Karpas-422 (cell line): ENCODE measurements around the gene RASGRF1. TPM values are rescaled to one million over a fixed set of nuclear protein-coding genes. Genes with fewer than 3 reads are reported as not detected.
"Not testable (repeated sequence)": the region's sequence is repeated elsewhere in the genome, so short reads cannot be mapped to it uniquely, and the experiment has no call there.

Source experiments
- DNase-seq: peaks from one replicate; pipeline ENCODE4 v3.0.0-alpha.2; 2015
- H2AFZ ChIP-seq: fragments of 200-600 bp; sonication (generic); 2 replicates; pipeline ENCODE4 v1.6.1; 2014; ENCODE audit warnings: antibody characterized with exemption, low read length, mixed read lengths
- H3K27ac ChIP-seq: fragments of 200-600 bp; sonication (generic); 2 replicates; pipeline ENCODE4 v1.5.1; 2014; ENCODE audit warnings: mild to moderate bottlenecking, low read length, moderate library complexity
- H3K27me3 ChIP-seq: fragments of 200-600 bp; sonication (generic); 2 replicates; pipeline ENCODE4 v1.6.1; 2014; ENCODE audit warnings: low read length, mixed read lengths
- H3K36me3 ChIP-seq: fragments of 200-600 bp; sonication (generic); 2 replicates; pipeline ENCODE4 v1.6.1; 2014; ENCODE audit warnings: low read length, mixed read lengths; ENCODE audit not compliant: insufficient read depth
- H3K4me1 ChIP-seq: fragments of 200-600 bp; sonication (generic); 2 replicates; pipeline ENCODE4 v1.6.1; 2014; ENCODE audit warnings: mild to moderate bottlenecking, low read length, mixed read lengths
- H3K4me2 ChIP-seq: fragments of 200-600 bp; sonication (generic); 2 replicates; pipeline ENCODE4 v1.6.1; 2014; ENCODE audit warnings: low read length, low read depth, mild to moderate bottlenecking; ENCODE audit not compliant: poor library complexity, severe bottlenecking
- H3K4me3 ChIP-seq: fragments of 200-600 bp; sonication (generic); 2 replicates; pipeline ENCODE4 v1.5.1; 2014; ENCODE audit warnings: mild to moderate bottlenecking, antibody characterized with exemption, low read length, mixed read lengths
- H3K79me2 ChIP-seq: fragments of 200-600 bp; sonication (generic); 2 replicates; pipeline ENCODE4 v1.6.1; 2014; ENCODE audit warnings: mild to moderate bottlenecking, low read length, mixed read lengths
- H3K9ac ChIP-seq: fragments of 200-600 bp; sonication (generic); 2 replicates; pipeline ENCODE4 v1.6.0; 2014; ENCODE audit warnings: low read length
- H3K9me2 ChIP-seq: fragments of 200-600 bp; sonication (generic), shearing (Covaris generic); replicated peaks from 2 replicates; pipeline ENCODE4 v1.6.0; 2014; ENCODE audit warnings: mild to moderate bottlenecking, low read length, moderate library complexity; ENCODE audit not compliant: insufficient read depth
- H3K9me3 ChIP-seq: fragments of 300-700, 200-600 bp; sonication (generic); 2 replicates; pipeline ENCODE4 v1.6.1; 2014; ENCODE audit warnings: low read length, mixed read lengths
- H4K20me1 ChIP-seq: fragments of 200-600 bp; sonication (generic); 2 replicates; pipeline ENCODE4 v1.6.1; 2014; ENCODE audit warnings: mild to moderate bottlenecking, antibody characterized with exemption, low read length, low read depth; ENCODE audit not compliant: insufficient read depth
- total RNA-seq: library from RNA; depleted of rRNA; stranded (reverse); fragments of >200 nt; shearing (Covaris generic); gene quantifications from 2 replicates; pipeline ENCODE4 v1.2.3, GENCODE V29; 2014; ENCODE audit warnings: low replicate concordance

RASGRF1 gene
- total RNA-seq, 1 experiment from 2014 or later, result 10.5 TPM

DNA sequence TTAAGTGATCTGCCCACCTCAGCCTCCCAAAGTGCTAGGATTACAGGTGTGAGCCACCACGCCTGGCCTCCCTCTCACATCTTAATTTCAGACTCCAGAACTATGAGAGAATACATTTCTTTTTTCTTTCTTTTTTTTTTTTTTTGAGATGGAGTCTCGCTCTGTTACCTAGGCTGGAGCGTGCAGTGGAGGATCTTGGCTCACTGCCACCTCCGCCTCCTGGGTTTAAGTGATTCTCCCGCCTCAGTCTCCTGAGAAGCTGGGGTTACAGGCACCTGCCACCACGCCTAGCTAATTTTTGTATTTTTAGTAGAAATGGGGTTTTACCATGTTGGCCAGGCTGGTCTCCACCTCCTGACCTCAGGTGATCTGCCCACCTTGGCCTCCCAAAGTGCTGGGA, 95.4 kb downstream of the RASGRF1 start:
- not testable (repeated sequence) for H3K4me2 ChIP-seq, H3K27ac ChIP-seq, H3K9ac ChIP-seq, H3K9me3 ChIP-seq, DNase-seq, H3K9me2 ChIP-seq, H3K36me3 ChIP-seq, H3K4me1 ChIP-seq, H4K20me1 ChIP-seq, H3K79me2 ChIP-seq, H2AFZ ChIP-seq, H3K27me3 ChIP-seq, H3K4me3 ChIP-seq

DNA sequence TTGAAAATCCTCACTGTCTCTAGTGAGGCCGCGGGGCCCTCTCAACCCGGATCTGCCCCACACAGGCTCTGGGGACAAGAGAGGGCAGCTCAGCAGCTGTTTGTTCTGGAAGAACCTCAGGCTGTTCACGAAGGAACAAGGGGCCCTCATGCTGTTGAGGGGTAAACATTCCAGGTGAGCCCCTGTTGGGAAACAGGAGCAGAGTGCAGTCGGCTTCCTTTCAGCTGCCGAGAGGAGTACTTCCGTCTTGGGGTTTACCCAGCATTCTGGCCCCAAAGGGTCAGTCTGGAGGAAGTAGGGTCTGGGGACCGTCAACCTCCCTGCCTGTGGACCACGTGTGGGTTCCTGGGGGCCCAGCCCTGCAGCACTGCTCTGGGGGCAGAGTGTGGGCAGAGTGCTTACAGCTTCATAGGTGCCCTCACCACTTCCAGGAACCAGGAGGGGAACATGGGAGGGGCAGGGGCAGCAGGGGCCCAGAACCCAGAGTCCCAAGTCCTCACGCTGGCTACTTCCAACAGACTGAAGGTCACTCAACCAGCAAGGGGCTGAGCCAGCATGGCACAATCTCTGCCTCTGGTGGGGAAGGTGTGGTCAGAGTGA, 96.5 kb downstream of the RASGRF1 start:
- no peaks in the 10 kb centered on the region for H4K20me1 ChIP-seq
- no peak for DNase-seq
- no peaks in the 10 kb centered on the region for H3K79me2 ChIP-seq
- no peaks in the 10 kb centered on the region for H3K9me2 ChIP-seq
- H3K27ac ChIP-seq, result no peak overlapping the region
- no peak overlapping the region for H3K4me3 ChIP-seq
- no peak overlapping the region for H3K9ac ChIP-seq
- H2AFZ ChIP-seq, result no peak overlapping the region
- no peaks in the 10 kb centered on the region for H3K9me3 ChIP-seq
- H3K4me1 ChIP-seq, result no peaks in the 10 kb centered on the region
- H3K27me3 ChIP-seq, result no peaks in the 10 kb centered on the region
- no peak overlapping the region for H3K4me2 ChIP-seq
- H3K36me3 ChIP-seq, result no peaks in the 10 kb centered on the region

DNA sequence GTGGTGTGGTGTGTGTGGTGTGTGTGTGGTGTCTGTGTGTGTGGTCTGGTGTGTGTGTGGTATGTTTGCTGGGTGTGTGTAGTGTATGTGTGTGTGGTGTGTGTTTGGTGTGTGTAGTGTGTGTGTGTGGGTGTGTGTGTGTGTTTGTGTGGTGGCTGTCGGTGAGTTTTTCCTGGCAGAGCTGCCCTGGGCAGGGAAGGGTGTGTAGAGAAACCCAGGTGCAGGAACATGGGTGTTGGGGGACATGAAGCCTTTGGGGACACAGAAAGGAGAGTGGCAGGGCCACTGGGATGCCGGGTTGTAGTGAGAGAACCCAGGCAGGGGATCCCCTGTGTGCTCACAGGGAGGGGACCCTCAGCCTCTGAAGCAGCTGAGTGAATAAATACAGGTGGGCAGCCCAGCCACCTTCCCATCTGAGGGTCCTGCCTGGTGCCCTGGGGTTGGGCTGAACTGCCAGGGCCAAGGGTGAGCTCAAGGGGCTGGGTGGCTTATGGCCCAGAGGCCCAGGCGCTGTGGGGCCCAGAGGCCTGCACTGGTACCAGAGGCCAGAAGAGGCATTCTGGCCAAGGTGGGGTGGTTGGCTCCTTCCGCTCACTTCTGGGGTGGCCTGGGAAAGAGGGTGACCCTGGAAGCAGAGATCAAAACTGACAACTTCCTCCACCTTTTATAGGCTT, 97.2 kb downstream of the RASGRF1 start:
- H4K20me1 ChIP-seq, result no peaks in the 10 kb centered on the region
- H2AFZ ChIP-seq, result no peak overlapping the region
- H3K27ac ChIP-seq, result no peak overlapping the region
- H3K36me3 ChIP-seq, result no peaks in the 10 kb centered on the region
- no peaks in the 10 kb centered on the region for H3K79me2 ChIP-seq
- H3K9me2 ChIP-seq, result no peaks in the 10 kb centered on the region
- no peaks in the 10 kb centered on the region for H3K9me3 ChIP-seq
- H3K4me3 ChIP-seq, result no peak overlapping the region
- no peak for DNase-seq
- no peak overlapping the region for H3K4me2 ChIP-seq
- H3K4me1 ChIP-seq, result no peaks in the 10 kb centered on the region
- H3K9ac ChIP-seq, result no peak overlapping the region
- no peaks in the 10 kb centered on the region for H3K27me3 ChIP-seq

DNA sequence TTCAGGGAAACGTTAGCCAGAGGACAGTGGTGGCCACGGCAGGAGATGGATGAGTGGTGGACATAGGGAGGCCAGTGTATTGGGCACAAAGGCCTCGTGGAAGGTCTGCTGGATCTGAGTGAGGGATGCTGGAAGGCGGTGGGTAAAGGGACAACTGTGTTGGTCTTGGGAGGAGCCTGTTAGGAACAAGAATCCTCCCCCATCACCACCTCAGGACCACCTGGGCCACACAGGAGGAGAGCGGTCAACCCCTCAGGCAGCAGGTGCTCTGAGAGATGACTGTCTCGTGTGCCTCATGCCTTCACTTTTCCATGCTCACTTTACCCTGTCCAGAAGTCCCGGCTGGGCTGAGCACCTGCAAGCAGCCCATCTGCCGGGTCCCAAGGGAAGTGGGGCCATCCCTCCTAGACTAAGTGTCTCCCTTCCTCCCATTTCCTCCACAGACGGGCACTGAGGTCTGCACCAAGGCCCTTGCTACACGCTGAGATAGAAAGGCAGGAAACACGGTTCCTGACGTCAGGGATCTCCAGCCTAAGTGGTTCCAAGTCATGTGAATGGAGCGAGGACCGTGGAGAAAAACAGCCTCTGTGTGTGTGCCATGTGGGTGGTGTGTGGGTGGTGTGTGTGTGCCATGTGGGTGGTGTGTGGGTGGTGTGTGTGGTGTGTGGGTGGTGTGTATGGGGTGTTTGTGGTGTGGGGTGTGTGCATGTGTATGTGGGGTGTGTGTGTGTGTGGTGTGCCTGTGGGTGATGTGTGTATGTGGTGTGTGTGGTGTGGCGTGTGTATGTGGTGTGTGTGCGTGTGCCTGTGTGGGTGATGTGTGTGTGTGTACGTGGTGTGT, 97.9 kb downstream of the RASGRF1 start:
- no peak for DNase-seq
- Histone ChIP-seq H3K79me2 (no peaks in the 10 kb centered on the region), H3K4me1 (no peaks in the 10 kb centered on the region), H3K9me2 (no peaks in the 10 kb centered on the region), H3K9me3 (no peaks in the 10 kb centered on the region), H2AFZ (no peak overlapping the region), H3K9ac (no peak overlapping the region), H3K27me3 (no peaks in the 10 kb centered on the region), H3K36me3 (no peaks in the 10 kb centered on the region), H3K4me2 (no peak overlapping the region), H3K27ac (no peak overlapping the region), H4K20me1 (no peaks in the 10 kb centered on the region), H3K4me3 (no peak overlapping the region)

DNA sequence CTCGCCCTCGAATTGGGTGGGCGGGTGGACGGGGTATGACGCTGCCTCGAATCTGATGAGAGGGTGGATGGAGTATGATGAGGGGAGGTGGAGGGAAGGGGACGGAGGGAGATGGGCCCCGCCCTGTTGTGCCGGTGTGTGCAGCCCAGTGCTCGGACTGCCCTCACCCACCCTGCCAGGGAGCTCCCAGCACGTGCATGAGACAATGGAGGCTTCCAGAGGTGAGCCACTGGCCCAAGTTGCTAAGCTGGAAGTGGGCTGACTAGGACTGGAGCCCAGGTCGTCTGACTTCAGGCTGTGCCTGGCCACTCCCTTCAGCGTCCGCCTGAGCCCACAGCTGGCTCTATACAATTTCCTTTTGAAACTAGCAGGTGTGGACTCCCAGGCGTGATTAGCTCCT, 98.7 kb downstream of the RASGRF1 start:
- H3K36me3 ChIP-seq, result no peaks in the 10 kb centered on the region
- H3K79me2 ChIP-seq, result no peaks in the 10 kb centered on the region
- no peaks in the 10 kb centered on the region for H3K9me2 ChIP-seq
- no peaks in the 10 kb centered on the region for H3K9me3 ChIP-seq
- no peaks in the 10 kb centered on the region for H4K20me1 ChIP-seq
- H3K4me3 ChIP-seq, result no peak overlapping the region
- no peaks in the 10 kb centered on the region for H3K27me3 ChIP-seq
- no peak for DNase-seq
- H3K27ac ChIP-seq, result no peak overlapping the region
- H3K9ac ChIP-seq, result no peak overlapping the region
- no peak overlapping the region for H3K4me2 ChIP-seq
- no peaks in the 10 kb centered on the region for H3K4me1 ChIP-seq
- no peak overlapping the region for H2AFZ ChIP-seq

DNA sequence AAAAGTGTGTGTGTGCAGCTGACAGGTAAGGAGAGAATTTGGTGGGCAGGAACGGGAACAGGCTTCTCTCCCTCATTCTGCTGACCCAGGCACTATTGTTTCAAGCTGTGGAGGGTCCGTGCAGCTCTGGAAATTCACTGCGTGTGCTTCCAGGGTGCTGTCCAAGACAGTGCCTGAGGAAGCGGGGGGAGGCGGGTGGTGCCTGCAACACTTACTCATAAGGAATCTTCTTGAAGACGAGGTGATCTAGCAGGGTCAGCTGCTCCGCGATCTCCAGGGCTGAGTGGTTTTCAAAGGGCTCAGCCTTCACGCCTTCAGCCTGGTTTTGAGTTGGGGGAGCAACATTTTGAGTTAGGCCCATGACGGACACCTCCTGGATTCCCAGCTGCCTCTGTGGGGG, 99.1 kb downstream of the RASGRF1 start:
- H3K27me3 ChIP-seq, result no peaks in the 10 kb centered on the region
- no peaks in the 10 kb centered on the region for H3K79me2 ChIP-seq
- no peaks in the 10 kb centered on the region for H3K4me1 ChIP-seq
- no peak overlapping the region for H2AFZ ChIP-seq
- H3K9me3 ChIP-seq, result no peaks in the 10 kb centered on the region
- no peak overlapping the region for H3K4me2 ChIP-seq
- no peak overlapping the region for H3K9ac ChIP-seq
- no peaks in the 10 kb centered on the region for H4K20me1 ChIP-seq
- no peaks in the 10 kb centered on the region for H3K36me3 ChIP-seq
- H3K27ac ChIP-seq, result no peak overlapping the region
- no peaks in the 10 kb centered on the region for H3K9me2 ChIP-seq
- no peak for DNase-seq
- no peak overlapping the region for H3K4me3 ChIP-seq

DNA sequence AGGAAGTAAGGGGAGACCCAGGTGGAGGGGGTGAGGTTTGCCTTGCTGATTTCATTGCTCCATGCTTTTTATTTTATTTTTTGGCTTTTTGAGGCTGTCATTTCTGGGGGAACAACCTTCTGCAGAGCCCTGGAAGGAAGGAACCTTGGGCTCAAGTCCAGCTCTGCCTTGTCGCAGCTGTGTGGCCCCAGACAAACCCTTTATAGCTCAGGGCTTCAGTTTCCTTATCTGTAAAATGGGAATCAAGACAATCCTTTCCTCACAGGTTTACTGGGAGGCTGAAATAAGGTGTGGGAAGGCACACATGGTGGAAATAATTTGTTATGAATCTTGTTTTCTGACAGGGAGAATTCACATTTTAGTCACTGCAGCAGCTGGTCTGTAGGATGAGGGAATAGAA, 100.3 kb downstream of the RASGRF1 start:
- Histone ChIP-seq H2AFZ (no peak overlapping the region), H3K9ac (no peak overlapping the region), H3K4me3 (no peak overlapping the region), H3K9me3 (no peaks in the 10 kb centered on the region), H3K4me2 (no peak overlapping the region), H3K27ac (no peak overlapping the region), H3K36me3 (no peaks in the 10 kb centered on the region), H3K79me2 (no peaks in the 10 kb centered on the region), H3K9me2 (no peaks in the 10 kb centered on the region), H3K27me3 (no peaks in the 10 kb centered on the region), H3K4me1 (no peaks in the 10 kb centered on the region), H4K20me1 (no peaks in the 10 kb centered on the region)
- DNase-seq, result no peak

DNA sequence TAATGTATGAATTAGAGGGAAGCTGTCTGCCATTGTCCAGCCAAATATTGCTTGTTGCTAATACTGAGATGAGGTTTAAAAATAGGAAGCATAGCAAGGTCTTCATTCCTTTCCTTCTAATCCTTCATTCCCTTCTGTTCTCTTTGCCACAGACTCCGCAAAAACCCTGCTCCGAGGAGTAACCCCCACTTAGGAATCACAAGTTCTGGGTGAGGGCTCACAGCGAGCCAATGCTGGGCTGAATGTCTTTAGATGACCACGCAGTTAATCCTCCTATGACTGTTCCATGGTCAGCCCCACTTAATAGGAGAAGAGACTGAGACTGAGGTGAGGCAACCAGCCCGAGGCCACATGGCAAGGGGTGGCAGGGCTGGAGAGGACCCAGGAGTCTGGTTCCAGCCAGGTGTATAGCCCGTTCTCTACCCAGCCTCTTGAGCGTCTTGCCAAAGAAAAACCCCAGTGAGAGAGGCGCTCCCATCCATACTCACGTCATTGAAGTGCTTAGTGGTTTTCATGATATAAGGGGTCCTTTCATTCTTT, 100.8 kb downstream of the RASGRF1 start:
- Histone ChIP-seq H2AFZ (no peak overlapping the region), H4K20me1 (no peaks in the 10 kb centered on the region), H3K4me2 (no peak overlapping the region), H3K79me2 (no peaks in the 10 kb centered on the region), H3K36me3 (no peaks in the 10 kb centered on the region), H3K9me3 (no peaks in the 10 kb centered on the region), H3K9ac (no peak overlapping the region), H3K27ac (no peak overlapping the region), H3K4me3 (no peak overlapping the region), H3K27me3 (no peaks in the 10 kb centered on the region), H3K4me1 (no peaks in the 10 kb centered on the region), H3K9me2 (no peaks in the 10 kb centered on the region)
- no peak for DNase-seq
